Loucy (cell line): ENCODE data around the gene GJB1.

Experiments used
- H2AFZ ChIP-seq: fragments of 200-600 bp; sonication (generic); 2 replicates; pipeline ENCODE4 v1.6.0; 2016; ENCODE audit warnings: antibody characterized with exemption, mild to moderate bottlenecking, low read length, moderate library complexity
- H3F3A ChIP-seq: fragments of 200-600 bp; 2 replicates; pipeline ENCODE4 v1.6.0; 2016; ENCODE audit warnings: antibody characterized with exemption, low read depth, mild to moderate bottlenecking
- H3K27me3 ChIP-seq: fragments of 200-600 bp; sonication (generic); 2 replicates; pipeline ENCODE4 v1.6.1; 2014; ENCODE audit warnings: low read length, mild to moderate bottlenecking; ENCODE audit not compliant: insufficient read depth, poor library complexity, severe bottlenecking
- H3K36me3 ChIP-seq: fragments of 200-600 bp; sonication (generic); 2 replicates; pipeline ENCODE4 v1.6.1; 2016; ENCODE audit warnings: low read length; ENCODE audit not compliant: insufficient read depth
- H3K4me1 ChIP-seq: fragments of 200-600 bp; sonication (generic); 2 replicates; pipeline ENCODE4 v1.5.1; 2014; ENCODE audit warnings: low read length, mild to moderate bottlenecking; ENCODE audit not compliant: insufficient read depth, poor library complexity, severe bottlenecking
- H3K4me2 ChIP-seq: fragments of 200-600 bp; sonication (generic); 2 replicates; pipeline ENCODE4 v1.6.0; 2014; ENCODE audit warnings: antibody characterized with exemption, low read length, low read depth, mild to moderate bottlenecking; ENCODE audit not compliant: poor library complexity, severe bottlenecking
- H3K4me3 ChIP-seq: fragments of 200-600 bp; sonication (generic); 2 replicates; pipeline ENCODE4 v1.5.1; 2014; ENCODE audit warnings: low read length, mild to moderate bottlenecking, mixed read lengths; ENCODE audit not compliant: poor library complexity, severe bottlenecking
- H3K79me2 ChIP-seq: fragments of 200-600 bp; sonication (generic); 2 replicates; pipeline ENCODE4 v1.6.1; 2014; ENCODE audit warnings: low read length; ENCODE audit not compliant: insufficient read depth
- H3K9ac ChIP-seq: fragments of 200-600 bp; sonication (generic); 2 replicates; pipeline ENCODE4 v1.6.0; 2014; ENCODE audit warnings: mild to moderate bottlenecking, low read depth, low read length, moderate library complexity; ENCODE audit not compliant: poor library complexity, severe bottlenecking
- H3K9me2 ChIP-seq: fragments of 200-600 bp; sonication (generic); replicated peaks from 2 replicates; pipeline ENCODE4 v1.6.1; 2016; ENCODE audit warnings: low read depth, low read length, mixed read lengths
- H3K9me3 ChIP-seq: fragments of 200-600 bp; sonication (generic); 2 replicates; pipeline ENCODE4 v1.6.1; 2014; ENCODE audit warnings: mild to moderate bottlenecking, antibody characterized with exemption, low read length, low read depth; ENCODE audit not compliant: insufficient read depth
- H4K20me1 ChIP-seq: fragments of 200-600 bp; sonication (generic); 2 replicates; pipeline ENCODE4 v1.6.0; 2014; ENCODE audit warnings: antibody characterized with exemption, low read length, mild to moderate bottlenecking; ENCODE audit not compliant: insufficient read depth, poor library complexity, severe bottlenecking
- EZH2phosphoT487 ChIP-seq: fragments of 200-600 bp; IDR thresholded peaks from 2 replicates; pipeline ENCODE4 v1.6.1; 2018; ENCODE audit warnings: antibody characterized with exemption, mild to moderate bottlenecking, moderate library complexity, borderline replicate concordance
- TF ChIP-seq, protein P1 (sequence below): fragments of 200-600 bp; sonication (generic); conservative IDR thresholded peaks from 2 replicates; pipeline ENCODE4 v1.5.1; 2014; ENCODE audit warnings: mild to moderate bottlenecking, antibody characterized with exemption, low read length

The GJB1 gene

DNA sequence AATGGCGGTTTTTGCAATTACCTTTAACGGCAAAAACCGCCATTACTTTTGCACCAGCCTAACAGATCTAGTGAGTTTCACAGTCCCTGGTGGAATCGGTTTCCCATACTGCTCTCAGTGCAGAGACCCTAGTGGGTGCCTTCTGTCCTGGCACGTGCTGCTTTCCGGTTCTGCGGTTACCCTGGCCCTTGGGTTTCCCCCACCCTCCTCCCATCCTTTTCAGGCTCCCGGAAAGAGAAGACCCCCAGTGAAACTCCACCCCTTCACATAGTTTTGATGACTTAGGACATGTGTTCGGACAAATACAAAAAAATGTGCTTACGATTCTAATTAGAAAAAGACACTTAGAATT is 41.5 kb upstream of the GJB1 start:
- Histone ChIP-seq H3F3A (0 out of 2 replicates have a peak, but pooled peaks cover 4% of the 10 kb centered on the region), H3K9ac (peak overlapping the region; percentile 93), H3K4me2 (peak overlapping the region; percentile 76), H4K20me1 (no peaks in the 10 kb centered on the region), H3K4me3 (peak overlapping the region; percentile 78), H3K9me3 (no peaks in the 10 kb centered on the region), H3K79me2 (peaks cover 6% of the 10 kb centered on the region), H3K27me3 (no peaks in the 10 kb centered on the region), H3K36me3 (no peaks in the 10 kb centered on the region), H3K4me1 (peaks cover 16% of the 10 kb centered on the region), H3K9me2 (no peaks in the 10 kb centered on the region), H2AFZ (peak overlapping the region; percentile 66; the same call in 1 of the 2 replicates)
- TF ChIP-seq EZH2phosphoT487, result no peak
- TF ChIP-seq, protein P1, sequence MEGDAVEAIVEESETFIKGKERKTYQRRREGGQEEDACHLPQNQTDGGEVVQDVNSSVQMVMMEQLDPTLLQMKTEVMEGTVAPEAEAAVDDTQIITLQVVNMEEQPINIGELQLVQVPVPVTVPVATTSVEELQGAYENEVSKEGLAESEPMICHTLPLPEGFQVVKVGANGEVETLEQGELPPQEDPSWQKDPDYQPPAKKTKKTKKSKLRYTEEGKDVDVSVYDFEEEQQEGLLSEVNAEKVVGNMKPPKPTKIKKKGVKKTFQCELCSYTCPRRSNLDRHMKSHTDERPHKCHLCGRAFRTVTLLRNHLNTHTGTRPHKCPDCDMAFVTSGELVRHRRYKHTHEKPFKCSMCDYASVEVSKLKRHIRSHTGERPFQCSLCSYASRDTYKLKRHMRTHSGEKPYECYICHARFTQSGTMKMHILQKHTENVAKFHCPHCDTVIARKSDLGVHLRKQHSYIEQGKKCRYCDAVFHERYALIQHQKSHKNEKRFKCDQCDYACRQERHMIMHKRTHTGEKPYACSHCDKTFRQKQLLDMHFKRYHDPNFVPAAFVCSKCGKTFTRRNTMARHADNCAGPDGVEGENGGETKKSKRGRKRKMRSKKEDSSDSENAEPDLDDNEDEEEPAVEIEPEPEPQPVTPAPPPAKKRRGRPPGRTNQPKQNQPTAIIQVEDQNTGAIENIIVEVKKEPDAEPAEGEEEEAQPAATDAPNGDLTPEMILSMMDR, result no peak

DNA sequence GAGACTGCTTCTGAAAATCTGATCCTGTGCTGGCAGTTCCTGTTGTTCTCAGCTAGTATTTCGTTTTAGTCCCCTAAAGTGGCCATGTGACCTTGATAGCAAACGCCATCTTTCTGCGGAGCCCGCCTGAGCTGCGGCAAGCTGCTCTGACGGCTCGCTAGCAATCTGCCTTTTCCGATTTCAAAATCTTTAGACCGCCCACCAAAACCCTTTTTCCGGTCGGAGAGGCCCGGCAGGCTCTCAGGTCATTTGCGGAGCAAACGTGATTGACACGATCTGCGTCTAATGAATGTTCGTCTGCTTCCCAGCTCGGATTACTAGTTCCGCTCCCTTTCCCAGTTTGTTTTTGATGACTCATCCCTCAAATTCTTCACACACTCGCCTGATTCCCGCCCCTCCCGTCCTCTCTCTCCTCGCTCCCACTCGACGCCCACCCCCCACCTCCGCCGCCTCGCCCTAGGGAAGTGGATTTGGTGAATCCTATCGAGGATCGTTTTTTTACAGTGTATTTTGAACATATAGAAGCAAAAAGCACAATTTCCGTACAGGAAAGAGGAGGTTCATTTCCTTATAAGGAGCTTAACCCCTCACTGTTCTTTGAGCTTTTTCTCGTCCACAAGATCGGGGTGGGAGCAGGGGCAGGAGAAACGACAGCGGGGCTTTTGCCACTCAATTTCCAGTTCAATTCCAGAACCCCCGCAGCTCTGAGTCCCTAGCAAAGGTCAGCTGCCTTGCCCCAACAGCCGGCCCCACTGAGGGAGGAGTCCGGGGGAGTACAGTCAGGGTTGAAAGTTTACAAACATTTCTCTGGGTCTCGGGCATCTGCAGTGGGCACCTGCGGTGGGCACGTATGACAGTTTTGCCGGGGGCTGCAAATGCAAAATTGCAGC is 40.9 kb upstream of the GJB1 start:
- TF ChIP-seq, protein P1, result no peak
- TF ChIP-seq EZH2phosphoT487, result no peak
- H3K4me3 ChIP-seq, result peak overlapping the region; percentile 78
- no peaks in the 10 kb centered on the region for H3K27me3 ChIP-seq
- peaks cover 16% of the 10 kb centered on the region for H3K4me1 ChIP-seq
- H3K4me2 ChIP-seq, result peak overlapping the region; percentile 88
- no peaks in the 10 kb centered on the region for H4K20me1 ChIP-seq
- H3K36me3 ChIP-seq, result no peaks in the 10 kb centered on the region
- peaks cover 6% of the 10 kb centered on the region for H3K79me2 ChIP-seq
- H3K9me2 ChIP-seq, result no peaks in the 10 kb centered on the region
- H3K9me3 ChIP-seq, result no peaks in the 10 kb centered on the region
- H2AFZ ChIP-seq, result peak overlapping the region; percentile 73; the same call in 1 of the 2 replicates
- peak overlapping the region; percentile 93 for H3K9ac ChIP-seq
- 0 out of 2 replicates have a peak, but pooled peaks cover 4% of the 10 kb centered on the region for H3F3A ChIP-seq

DNA sequence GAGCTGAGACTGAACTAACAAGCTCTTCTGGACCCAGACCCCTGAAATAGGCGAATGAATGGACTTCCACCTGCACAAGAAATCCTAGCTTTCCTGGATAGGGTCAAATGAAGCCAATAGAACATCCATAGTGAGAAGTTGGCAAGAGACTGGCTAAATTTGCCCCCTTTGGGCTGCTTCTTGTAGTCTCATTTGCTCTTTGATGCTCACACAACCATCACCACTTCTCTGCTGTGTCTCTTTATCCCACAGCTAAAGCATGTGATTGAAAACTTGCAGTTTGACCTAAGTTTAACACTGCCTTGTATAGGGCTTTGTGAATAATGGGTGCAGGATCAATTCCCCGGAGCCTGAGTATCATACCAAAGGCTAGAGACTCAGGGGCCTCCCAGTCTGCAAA is 40.2 kb upstream of the GJB1 start:
- Histone ChIP-seq H3K9me2 (no peaks in the 10 kb centered on the region), H3F3A (0 out of 2 replicates have a peak, but pooled peaks cover 4% of the 10 kb centered on the region), H3K4me1 (peaks cover 16% of the 10 kb centered on the region), H3K9me3 (no peaks in the 10 kb centered on the region), H3K4me2 (peak overlapping the region; percentile 88), H3K36me3 (no peaks in the 10 kb centered on the region), H3K4me3 (peak overlapping the region; percentile 78), H3K79me2 (peaks cover 6% of the 10 kb centered on the region), H4K20me1 (no peaks in the 10 kb centered on the region), H2AFZ (no peak overlapping the region), H3K9ac (peak overlapping the region; percentile 93), H3K27me3 (no peaks in the 10 kb centered on the region)
- TF ChIP-seq, protein P1, result no peak
- no peak for TF ChIP-seq EZH2phosphoT487
